K562 (cell line): ENCODE measurements around the gene ACLY.

Experiments
- ELF4 ChIP-seq: fragments of 450-650 bp; formaldehyde crosslinking; IDR thresholded peaks from 2 replicates; pipeline ENCODE4 v1.4.0; 2022; ENCODE audit warnings: missing genetic modification characterization
- HNRNPUL1 ChIP-seq: fragments of 200-400 bp; formaldehyde crosslinking; IDR thresholded peaks from 2 replicates; pipeline ENCODE4 v1.6.1; 2017; ENCODE audit warnings: low read length
- ZNF586 ChIP-seq: fragments of 450-650 bp; formaldehyde crosslinking; conservative IDR thresholded peaks from 2 replicates; pipeline ENCODE4 v1.4.0; 2020; ENCODE audit warnings: mild to moderate bottlenecking, moderate library complexity
- TF ChIP-seq, protein P1 (sequence below), 3 experiments: IDR thresholded peaks in 2 of 3; conservative IDR thresholded peaks in 1 of 3; 2 replicates each; pipeline ENCODE4 v1.5.1; 2011 to 2012; ENCODE audit warnings: low read length in 3 of 3, mild to moderate bottlenecking in 3 of 3, control low read depth in 2 of 3, improper control_type of control experiment in 1 of 3, inconsistent platforms in 1 of 3, low read depth in 1 of 3, mixed read lengths in 1 of 3, moderate library complexity in 1 of 3; ENCODE audit not compliant: insufficient read depth in 2 of 3

DNA sequence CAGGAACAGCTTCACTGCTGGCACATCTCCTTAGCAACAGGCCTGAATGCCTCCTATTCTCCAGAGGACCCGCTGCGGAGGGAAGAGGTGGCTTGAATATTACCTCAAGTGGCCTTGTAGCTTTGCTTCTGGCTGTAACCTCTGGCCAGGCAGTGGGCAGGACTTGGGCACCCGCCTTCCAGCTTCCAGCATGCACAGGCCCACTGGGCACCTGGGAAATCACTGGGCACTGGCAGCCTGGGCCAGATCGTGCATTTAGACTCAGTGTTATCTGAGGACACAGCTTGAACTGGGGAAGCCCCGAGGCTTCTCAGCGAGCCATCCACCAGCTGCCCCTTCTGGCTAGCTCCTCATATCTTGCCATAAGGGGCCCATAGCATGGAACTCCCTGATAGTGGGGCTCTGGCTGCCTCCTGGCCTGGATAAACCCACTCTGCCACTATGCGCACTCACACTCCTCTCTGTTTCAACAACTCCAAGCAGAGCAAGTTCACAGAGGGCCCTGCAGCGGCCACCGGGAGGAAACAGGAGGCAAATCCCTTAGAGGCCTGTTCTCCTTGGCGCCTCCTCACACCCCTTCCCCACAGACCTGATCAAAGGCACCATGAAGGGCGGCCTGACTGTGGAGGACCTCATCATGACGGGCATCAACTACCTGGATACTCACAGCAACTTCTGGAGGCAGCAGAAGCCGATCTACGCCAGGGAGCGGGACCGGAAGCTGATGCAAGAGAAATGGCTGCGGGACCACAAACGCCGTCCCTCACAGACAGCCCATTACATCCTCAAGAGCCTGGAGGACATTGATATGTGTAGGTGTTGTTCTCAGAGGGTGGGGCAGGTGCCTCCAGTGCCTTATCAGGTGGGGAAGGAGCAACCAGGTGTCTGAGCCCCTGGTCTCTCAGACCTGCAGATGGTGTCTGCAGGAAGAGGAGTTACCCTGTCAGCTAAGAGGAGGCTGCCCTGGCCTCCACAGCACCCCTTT lies 19.5 kb upstream of the ACLY start:
- no peak for TF ChIP-seq ELF4 (CRISPR knock-in tag)
- TF ChIP-seq, protein P1, sequence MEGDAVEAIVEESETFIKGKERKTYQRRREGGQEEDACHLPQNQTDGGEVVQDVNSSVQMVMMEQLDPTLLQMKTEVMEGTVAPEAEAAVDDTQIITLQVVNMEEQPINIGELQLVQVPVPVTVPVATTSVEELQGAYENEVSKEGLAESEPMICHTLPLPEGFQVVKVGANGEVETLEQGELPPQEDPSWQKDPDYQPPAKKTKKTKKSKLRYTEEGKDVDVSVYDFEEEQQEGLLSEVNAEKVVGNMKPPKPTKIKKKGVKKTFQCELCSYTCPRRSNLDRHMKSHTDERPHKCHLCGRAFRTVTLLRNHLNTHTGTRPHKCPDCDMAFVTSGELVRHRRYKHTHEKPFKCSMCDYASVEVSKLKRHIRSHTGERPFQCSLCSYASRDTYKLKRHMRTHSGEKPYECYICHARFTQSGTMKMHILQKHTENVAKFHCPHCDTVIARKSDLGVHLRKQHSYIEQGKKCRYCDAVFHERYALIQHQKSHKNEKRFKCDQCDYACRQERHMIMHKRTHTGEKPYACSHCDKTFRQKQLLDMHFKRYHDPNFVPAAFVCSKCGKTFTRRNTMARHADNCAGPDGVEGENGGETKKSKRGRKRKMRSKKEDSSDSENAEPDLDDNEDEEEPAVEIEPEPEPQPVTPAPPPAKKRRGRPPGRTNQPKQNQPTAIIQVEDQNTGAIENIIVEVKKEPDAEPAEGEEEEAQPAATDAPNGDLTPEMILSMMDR (IDR thresholded peaks at IDR 0.05 in 2 of 3, conservative IDR thresholded peaks at IDR 0.05 in 1 of 3; ENCODE audit: insufficient read depth in 2 of 3, low read depth in 1 of 3, low read length in 3 of 3): no peak
- no peak for TF ChIP-seq HNRNPUL1
- no peak for TF ChIP-seq ZNF586 (CRISPR knock-in tag)
